ENCODE measurements around the gene RNPS1. TPM values are rescaled to one million over a fixed set of nuclear protein-coding genes. Genes with fewer than 3 reads are reported as not detected.

Gene RNPS1
- total RNA-seq, 1 donor from 2014 or later: 130 TPM

GRCh38 chr16:2252806-2253148 lies 15.1 kb downstream of the RNPS1 start:
- H3K4me3 ChIP-seq: no peak overlapping the region
- peaks cover 3 to 42% of the 10 kb centered on the region in 2 donors for H3K36me3 ChIP-seq
- no peak overlapping the region for H3K27ac ChIP-seq
- H3K27me3 ChIP-seq: no peaks in the 10 kb centered on the region
- TF ChIP-seq POLR2AphosphoS5 (IDR thresholded peaks at IDR 0.05; ENCODE audit: insufficient read depth in 1 of 2, low read depth in 1 of 2): no peak
- no peak for TF ChIP-seq POLR2A (IDR thresholded peaks at IDR 0.05)
- no peak for TF ChIP-seq CTCF (IDR thresholded peaks at IDR 0.05)
- no peaks in the 10 kb centered on the region for H3K9me3 ChIP-seq
- peaks cover 17% of the 10 kb centered on the region for H3K4me1 ChIP-seq
- intact Hi-C loops (cut with DNase I): loop anchor here (10.0 kb wide), 1 partner anchor 262 kb away; the partner anchor contains the start of gene ATP6V0C
- no peak for DNase-seq (ENCODE audit: extremely low spot score in 2 of 2)

- peaks cover 3 to 33% of the 10 kb centered on the region in 2 donors for H3K36me3 ChIP-seq
- H3K27ac ChIP-seq: peak within 1 kb of the TSS; percentile 75
- peaks cover 17% of the 10 kb centered on the region for H3K4me1 ChIP-seq
- peak within 1 kb of the TSS; percentile 57 to 88 for H3K4me3 ChIP-seq
- peak in 1 of 2 donors; percentile 92 for DNase-seq (ENCODE audit: extremely low spot score in 2 of 2)
- peak in 1 of 2 donors; percentile 56 for TF ChIP-seq POLR2A (IDR thresholded peaks at IDR 0.05)
- TF ChIP-seq CTCF (IDR thresholded peaks at IDR 0.05): peak; percentile 37 to 73 (median 68)
- peak; percentile 83 to 86 for TF ChIP-seq POLR2AphosphoS5 (IDR thresholded peaks at IDR 0.05; ENCODE audit: insufficient read depth in 1 of 2, low read depth in 1 of 2)
- intact Hi-C loops (cut with DNase I): loop anchor here (10.0 kb wide), 1 partner anchor 263 kb away; the partner anchor contains the start of gene ATP6V0C
- H3K9me3 ChIP-seq: no peaks in the 10 kb centered on the region
- H3K27me3 ChIP-seq: no peaks in the 10 kb centered on the region
Observed at GRCh38 chr16:2251296-2252111, 16.4 kb downstream of the RNPS1 start, which contains the start of gene ECI1. Gene ECI1 (minus strand): TSS chr16:2251587. CDS start chr16:2251566, 21 bp downstream.

- Histone ChIP-seq H3K4me1 (peaks cover 17% of the 10 kb centered on the region), H3K9me3 (no peaks in the 10 kb centered on the region), H3K27me3 (no peaks in the 10 kb centered on the region), H3K27ac (peak overlapping the region; percentile 75), H3K36me3 (peaks cover 3 to 33% of the 10 kb centered on the region in 2 donors), H3K4me3 (peak overlapping the region; percentile 57 to 88)
- no peak for DNase-seq (ENCODE audit: extremely low spot score in 2 of 2)
- TF ChIP-seq POLR2AphosphoS5 (IDR thresholded peaks at IDR 0.05; ENCODE audit: insufficient read depth in 1 of 2, low read depth in 1 of 2): no peak
- no peak for TF ChIP-seq CTCF (IDR thresholded peaks at IDR 0.05)
- TF ChIP-seq POLR2A (IDR thresholded peaks at IDR 0.05): no peak
- intact Hi-C loops (cut with DNase I): loop anchor here (10.0 kb wide), 1 partner anchor 264 kb away; the partner anchor contains the start of gene ATP6V0C
Observed at GRCh38 chr16:2250652-2251295, 17.2 kb downstream of the RNPS1 start.

- H3K4me1 ChIP-seq: peaks cover 10% of the 10 kb centered on the region
- H3K9me3 ChIP-seq: no peaks in the 10 kb centered on the region
- no peak overlapping the region for H3K4me3 ChIP-seq
- intact Hi-C loops (cut with DNase I): no loop called here
- TF ChIP-seq POLR2AphosphoS5 (IDR thresholded peaks at IDR 0.05; ENCODE audit: insufficient read depth in 1 of 2, low read depth in 1 of 2) (no peak), POLR2A (IDR thresholded peaks at IDR 0.05) (no peak), CTCF (IDR thresholded peaks at IDR 0.05) (no peak)
- H3K27ac ChIP-seq: no peak overlapping the region
- no peak for DNase-seq (ENCODE audit: extremely low spot score in 2 of 2)
- peaks cover 0 to 40% of the 10 kb centered on the region in 2 donors for H3K36me3 ChIP-seq
- H3K27me3 ChIP-seq: no peaks in the 10 kb centered on the region
Observed at GRCh38 chr16:2246301-2246885, 21.5 kb downstream of the RNPS1 start.
